ENCODE measurements around the gene DNAJC30. TPM values are rescaled to one million over a fixed set of nuclear protein-coding genes. Genes with fewer than 3 reads are reported as not detected.

DNAJC30 gene
- total RNA-seq, 1 donor from 2014 or later: 0.96 TPM

- DNase-seq (ENCODE audit: low spot score): no peak
Measured at GRCh38 chr7:73708961-73709549, 25.8 kb upstream of the DNAJC30 start.

- DNase-seq (ENCODE audit: low spot score): no peak
Measured at GRCh38 chr7:73707045-73707631, 23.9 kb upstream of the DNAJC30 start.

- no peak for DNase-seq (ENCODE audit: low spot score)
Measured at GRCh38 chr7:73706126-73707044, 23.1 kb upstream of the DNAJC30 start.

- DNase-seq (ENCODE audit: low spot score): no peak
Measured at GRCh38 chr7:73705551-73705920, 22.3 kb upstream of the DNAJC30 start.

- peak; percentile 88 for DNase-seq (ENCODE audit: low spot score)
Measured at GRCh38 chr7:73704640-73705550, 21.6 kb upstream of the DNAJC30 start.

GRCh38 chr7:73703757-73704639 lies 20.7 kb upstream of the DNAJC30 start:
- peak; percentile 88 for DNase-seq (ENCODE audit: low spot score)

- DNase-seq (ENCODE audit: low spot score): no peak
Measured at GRCh38 chr7:73703225-73703624, 20.0 kb upstream of the DNAJC30 start.

GRCh38 chr7:73702665-73703064 lies 19.4 kb upstream of the DNAJC30 start:
- DNase-seq (ENCODE audit: low spot score): no peak

GRCh38 chr7:73702226-73702625 lies 19.0 kb upstream of the DNAJC30 start:
- DNase-seq (ENCODE audit: low spot score): no peak

- peak; percentile 56 for DNase-seq (ENCODE audit: low spot score)
Measured at GRCh38 chr7:73701357-73701995, 18.2 kb upstream of the DNAJC30 start.

- no peak for DNase-seq (ENCODE audit: low spot score)
Measured at GRCh38 chr7:73700581-73701134, 17.4 kb upstream of the DNAJC30 start.

- DNase-seq (ENCODE audit: low spot score): no peak
Measured at GRCh38 chr7:73700069-73700423, 16.8 kb upstream of the DNAJC30 start.

GRCh38 chr7:73699370-73700068 lies 16.3 kb upstream of the DNAJC30 start:
- DNase-seq (ENCODE audit: low spot score): no peak

GRCh38 chr7:73698410-73698809 lies 15.2 kb upstream of the DNAJC30 start:
- no peak for DNase-seq (ENCODE audit: low spot score)

- no peak for DNase-seq (ENCODE audit: low spot score)
Measured at GRCh38 chr7:73696372-73696771, 13.1 kb upstream of the DNAJC30 start.

GRCh38 chr7:73690646-73691045 lies 7.4 kb upstream of the DNAJC30 start:
- no peak for DNase-seq (ENCODE audit: low spot score)

- no peak for DNase-seq (ENCODE audit: low spot score)
Measured at GRCh38 chr7:73688288-73688687, 5.0 kb upstream of the DNAJC30 start.

GRCh38 chr7:73685311-73685710 lies 2.1 kb upstream of the DNAJC30 start:
- no peak for DNase-seq (ENCODE audit: low spot score)
